Stimulated activated CD8-positive, alpha-beta memory T cell treated with anti-CD3 and anti-CD28 coated beads, Interleukin-15, amount 100 ng/mL, for 1 hour (primary cell): ENCODE results near the gene DOHH.

Experiments
- DNase-seq: peaks from one replicate; pipeline ENCODE4 v3.0.0-alpha.2; 2020; ENCODE audit warnings: low read depth

Gene DOHH

DNA sequence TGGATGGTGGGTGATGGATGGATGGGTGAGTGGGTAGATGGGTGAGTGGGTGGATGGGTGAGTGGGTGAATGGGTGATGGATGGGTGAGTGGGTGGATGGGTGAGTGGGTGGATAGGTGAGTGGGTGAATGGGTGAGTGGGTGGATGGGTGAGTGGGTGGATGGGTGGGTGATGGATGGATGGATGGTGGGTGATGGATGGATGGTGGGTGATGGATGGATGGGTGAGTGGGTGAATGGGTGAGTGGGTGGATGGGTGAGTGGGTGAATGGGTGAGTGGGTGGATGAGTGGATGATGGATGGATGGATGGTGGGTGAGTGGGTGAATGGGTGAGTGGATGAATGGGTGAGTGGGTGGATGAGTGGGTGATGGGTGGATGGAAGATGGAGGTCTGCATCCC, 23.0 kb downstream of the DOHH start:
- no peak for DNase-seq

DNA sequence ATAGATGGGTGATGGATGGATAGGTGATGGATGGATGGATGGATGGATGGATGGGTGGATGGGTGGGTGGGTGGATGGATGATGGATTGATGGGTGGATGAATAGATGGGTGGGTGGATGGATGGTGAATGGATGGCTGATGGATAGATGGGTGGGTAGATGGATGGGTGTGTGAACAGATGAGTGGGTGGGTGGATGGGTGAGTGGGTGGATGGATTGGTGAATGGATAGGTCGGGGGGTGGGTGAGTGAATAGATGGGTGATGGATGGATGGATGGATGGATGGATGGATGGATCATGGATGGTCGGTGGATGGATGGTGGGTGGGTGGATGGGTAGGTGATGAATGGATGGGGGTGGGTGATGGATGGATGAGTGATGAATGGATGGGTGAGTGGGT, 23.6 kb downstream of the DOHH start:
- DNase-seq, result no peak

DNA sequence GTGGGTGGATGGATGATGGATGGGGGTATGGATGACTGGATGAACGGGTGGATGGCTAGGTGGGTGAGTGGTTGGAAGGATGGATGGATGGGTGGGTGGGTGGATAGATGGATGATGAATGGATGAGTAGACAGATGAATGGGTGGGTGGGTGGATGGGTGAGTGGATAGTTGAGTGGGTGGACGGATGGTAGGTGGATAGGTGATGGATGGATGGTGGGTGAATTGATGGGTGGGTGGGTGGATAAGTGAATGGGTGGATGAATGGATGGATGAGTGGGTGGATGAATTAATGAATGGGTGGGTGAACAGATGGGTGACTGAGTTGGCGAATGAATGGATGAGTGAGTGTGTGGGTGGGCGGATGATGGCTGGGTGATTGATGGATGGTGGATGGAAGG, 25.0 kb downstream of the DOHH start:
- no peak for DNase-seq

DNA sequence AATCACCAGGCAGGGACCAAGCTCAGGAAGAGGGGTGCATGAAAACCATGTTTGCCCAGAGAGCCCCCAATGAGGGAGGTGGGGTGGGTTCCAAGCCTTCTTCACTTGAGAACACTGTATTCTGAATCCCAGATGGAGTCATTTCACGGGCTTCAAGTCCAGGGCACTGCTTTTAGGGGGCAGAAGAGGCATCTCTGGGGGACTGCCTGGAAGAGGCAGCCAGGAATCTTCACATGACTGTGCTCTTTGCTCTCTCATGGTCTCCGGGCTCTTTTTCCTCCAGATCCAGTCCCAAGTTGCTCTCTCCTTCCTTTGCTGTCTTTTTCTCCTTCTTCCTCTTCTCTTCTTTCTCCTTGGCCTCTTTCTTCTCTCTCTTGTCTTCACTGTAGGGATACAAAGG, 25.9 kb downstream of the DOHH start:
- no peak for DNase-seq

DNA sequence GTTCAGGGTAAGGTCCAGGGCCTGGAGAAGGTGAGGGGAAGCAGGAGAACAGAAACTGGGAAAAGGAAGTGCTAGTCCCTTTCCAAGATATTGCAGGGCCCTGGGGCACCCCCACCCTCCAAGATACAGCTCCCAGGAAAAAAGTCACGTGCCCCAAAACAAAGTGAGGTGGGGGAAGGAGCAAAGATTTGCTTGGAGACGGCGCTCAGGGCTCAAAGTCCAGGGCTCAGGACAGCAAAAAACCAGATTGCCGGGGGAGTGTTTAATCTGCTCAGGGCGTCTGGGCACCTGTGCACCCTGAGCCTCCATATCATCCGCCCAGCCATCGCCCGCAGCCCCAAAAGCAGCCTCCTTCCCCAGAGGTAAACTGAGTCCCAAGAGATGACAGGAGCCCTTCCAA, 26.5 kb downstream of the DOHH start:
- no peak for DNase-seq

DNA sequence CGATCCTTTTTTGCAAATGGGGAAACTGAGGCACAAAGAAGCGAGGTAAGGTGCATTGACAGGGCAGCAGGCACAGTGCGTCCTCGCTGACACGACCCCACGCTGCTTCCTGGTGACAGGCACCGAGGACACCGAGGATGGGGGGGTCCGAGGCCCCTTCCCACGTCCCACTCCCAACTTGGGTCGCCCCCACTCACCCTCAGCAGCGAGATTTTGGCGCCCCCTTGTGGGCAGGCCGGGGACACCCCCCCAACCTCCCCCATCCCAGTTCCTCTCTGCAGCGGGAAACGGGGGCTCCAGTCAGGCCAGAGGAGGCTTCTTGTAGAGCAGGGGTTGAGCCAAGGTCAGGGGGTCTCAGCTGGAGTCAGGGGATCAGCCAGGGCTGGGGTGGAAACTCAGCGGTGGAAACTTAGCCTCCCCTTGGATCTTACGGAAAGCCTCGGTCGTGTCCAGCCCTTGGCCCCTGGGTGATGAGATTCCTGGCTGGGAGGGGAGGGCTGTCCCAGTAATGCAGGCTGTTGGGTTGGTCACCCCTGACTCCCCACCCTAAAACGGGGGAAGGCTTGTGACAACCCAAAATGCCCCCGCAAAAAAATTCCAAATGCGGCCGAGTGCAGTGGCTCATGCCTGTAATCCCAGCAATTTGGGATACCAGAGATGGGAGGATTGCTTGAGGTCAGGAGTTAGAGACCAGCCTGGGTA, 28.4 kb downstream of the DOHH start:
- no peak for DNase-seq

DNA sequence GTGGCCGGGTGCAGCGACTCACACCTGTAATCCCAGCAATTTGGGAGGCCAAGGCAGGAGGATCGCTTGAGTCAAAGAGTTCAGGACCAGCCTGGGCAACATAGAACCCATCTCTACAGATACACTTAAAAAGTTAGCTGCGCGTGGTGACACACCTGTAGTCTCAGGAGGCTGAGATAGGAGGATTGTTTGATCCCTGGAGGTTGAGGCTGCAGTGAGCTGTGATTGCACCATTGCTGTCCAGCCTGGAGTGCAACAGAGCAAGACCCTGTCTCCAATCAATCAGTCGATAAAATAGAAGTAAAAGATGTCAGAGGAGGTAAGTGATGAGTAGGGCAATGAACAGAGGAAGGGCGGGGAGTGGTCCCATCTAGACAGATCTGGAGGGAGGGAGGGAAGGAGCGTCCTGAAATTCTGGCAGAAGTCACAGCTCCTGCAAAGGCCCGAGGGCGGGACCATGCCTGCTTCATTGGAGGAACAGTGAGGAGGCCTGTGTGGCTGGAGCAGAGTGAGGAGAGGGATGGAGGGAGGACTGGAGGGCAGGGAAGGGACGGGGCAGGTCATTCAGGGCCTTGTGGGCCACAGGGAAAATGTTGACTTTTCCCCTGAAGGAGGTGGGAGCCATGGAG, 29.9 kb downstream of the DOHH start:
- no peak for DNase-seq

DNA sequence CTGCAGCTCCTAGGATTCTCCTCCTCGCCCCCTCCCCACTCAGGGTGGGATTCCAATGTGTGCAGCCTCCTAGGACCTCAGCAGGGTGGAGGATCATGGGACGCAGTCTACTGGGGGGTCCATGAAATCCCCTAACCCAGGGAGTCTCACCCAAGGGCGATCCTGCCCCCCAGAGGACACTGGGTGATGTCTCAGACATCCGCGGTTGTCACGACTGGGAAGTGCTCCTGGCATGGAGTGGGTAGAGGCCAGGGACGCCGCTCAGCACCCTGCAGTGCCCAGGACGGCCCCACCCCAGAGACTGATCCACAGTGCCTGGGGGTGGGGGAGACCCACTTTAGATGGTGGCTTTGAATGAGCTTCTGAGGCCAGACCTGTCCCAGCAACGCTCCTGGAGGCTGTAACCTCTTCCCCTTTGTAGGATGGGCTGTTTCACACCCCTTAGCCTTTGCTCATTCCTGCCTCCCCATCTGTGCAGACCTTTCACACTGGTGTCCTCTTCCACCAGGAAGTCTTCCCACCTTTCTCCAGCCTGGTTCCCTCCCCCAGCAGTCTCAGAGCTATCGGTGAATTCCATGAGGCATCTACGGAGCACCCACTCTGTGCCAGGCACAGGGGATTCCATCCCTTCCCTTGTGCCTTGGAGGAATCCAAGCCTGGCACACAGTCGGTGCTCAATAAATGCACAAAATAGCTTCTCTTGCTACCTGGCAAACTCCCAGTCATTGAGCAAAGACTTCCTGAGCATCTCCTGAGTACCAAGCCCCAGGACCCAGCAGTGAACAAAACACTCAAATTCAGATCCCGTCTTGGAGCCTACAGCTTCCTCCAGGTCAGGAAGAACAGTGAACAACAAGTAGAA, 30.6 kb downstream of the DOHH start:
- DNase-seq, result no peak

DNA sequence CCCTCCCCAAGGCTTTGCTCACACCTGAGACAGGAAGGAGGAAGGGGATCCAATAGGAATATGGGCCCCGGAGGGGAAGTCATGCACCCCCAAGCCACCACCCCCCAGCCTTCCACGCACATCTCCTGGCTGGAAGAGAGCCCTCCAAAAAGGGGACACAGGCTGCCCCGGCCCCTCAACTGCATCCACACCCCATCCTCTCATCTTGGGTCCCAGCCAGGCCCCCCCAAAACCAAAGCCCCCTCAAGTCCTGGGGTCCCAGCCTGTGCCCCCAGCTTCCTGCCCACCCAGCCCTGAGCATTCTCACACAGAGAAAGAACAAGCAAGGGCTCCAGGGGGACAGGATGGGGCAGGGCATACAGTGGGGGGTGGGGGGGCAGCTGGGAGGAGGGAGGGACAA, 32.3 kb downstream of the DOHH start:
- DNase-seq, result no peak

DNA sequence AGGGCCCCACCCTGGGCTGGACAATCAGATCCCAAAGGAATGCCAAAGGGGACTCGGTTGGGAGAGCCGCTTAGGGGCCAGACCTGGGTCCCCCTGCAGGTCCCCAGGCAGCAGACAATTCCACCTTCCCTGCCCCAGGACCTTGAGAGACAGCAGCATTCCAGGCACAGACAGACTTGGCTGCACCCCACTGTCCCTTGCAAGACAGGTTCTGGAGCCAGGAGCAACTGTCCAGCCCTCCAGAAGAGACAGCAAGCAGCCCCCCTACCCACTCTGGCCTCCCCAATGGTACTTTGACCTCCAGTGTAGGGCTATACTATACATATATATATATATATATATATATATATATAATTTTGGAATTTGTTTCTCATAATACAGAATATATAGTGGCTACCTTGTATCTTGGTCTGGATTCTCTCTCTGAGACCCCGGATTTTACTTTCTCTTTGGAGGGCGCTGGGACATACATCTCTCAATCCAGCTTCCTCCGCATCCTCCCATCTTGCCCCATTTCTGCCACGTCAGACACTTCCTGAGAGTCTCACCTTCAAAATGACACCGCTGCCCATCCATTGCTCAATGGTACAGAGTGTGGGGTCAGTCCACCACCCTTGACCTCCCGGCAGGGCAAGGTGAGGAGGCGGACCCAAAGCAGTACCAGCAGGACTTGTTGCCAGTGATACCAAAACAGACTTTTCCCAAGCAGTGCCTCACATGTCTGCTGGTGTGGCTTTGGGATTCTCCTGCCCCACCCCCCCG, 32.9 kb downstream of the DOHH start:
- DNase-seq, result no peak

DNA sequence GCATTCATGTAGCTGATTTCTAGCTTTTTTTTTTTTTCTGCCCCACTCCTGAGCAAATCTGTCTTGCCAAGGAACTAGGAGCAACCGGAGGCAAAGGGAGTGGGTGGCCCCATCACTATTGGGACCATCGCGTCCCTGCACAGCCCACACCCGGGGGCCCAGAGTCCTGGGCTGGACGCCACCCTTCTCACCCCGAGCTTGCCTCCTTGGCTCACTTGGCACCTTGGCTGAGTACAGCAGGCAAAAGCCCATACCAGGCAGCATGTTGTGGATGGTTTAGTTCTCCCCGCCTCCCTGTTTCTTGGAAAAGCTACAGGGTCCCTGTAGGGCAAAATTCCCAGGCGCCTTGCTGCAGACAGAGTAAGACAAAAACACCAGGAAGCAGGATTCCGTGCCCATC, 33.8 kb downstream of the DOHH start:
- DNase-seq, result no peak

DNA sequence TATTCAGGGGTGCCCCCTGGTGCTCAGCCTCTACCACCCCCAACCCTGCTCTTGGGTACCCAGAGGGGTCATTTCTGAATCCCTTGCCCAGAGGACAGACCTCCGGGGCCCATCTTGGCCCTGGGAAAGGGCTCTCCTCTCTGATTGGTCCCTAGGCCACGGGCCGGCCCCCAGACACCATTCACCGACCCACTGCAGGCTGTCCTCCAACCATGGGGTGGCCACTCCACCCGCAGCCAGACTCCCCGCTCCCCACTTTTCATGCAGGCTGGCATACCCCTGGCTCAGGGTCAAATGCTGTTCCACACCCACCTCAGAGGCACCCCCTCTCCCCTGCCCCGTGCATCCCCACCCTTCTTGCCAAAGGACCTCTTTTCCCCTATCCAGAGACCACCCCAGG, 34.9 kb downstream of the DOHH start:
- no peak for DNase-seq

DNA sequence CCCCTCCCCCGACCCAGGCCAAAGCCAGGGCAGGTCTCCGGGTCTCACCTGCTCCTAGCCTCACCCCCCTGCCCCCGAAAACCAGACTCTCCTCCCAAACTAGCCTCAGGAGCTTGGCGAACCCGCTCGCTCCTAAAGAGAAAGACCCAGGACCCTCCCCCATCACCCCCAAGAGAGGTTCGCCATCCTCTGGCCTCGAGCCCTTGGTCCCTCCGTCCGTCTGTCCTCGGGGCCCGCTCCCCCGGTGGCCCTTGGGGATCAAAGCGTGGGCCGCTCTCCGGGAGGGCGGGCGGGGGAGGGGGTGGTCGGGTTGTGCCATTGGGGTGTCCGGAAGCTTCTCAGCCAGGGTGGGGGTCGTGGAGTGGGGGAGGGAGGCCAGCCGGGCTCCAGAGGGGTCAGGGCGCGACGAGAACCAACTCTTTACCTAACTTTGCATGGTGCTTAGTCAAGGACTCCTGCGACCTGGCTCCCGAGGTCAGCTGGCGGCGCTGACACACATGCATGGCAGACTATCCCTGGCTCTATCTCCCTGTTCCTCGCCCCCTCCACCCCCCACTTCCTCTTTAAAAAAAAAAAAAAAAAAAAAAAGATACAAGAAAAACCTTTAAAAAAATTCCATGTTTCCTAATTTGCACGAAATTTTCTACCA, 35.8 kb downstream of the DOHH start:
- DNase-seq, result no peak

DNA sequence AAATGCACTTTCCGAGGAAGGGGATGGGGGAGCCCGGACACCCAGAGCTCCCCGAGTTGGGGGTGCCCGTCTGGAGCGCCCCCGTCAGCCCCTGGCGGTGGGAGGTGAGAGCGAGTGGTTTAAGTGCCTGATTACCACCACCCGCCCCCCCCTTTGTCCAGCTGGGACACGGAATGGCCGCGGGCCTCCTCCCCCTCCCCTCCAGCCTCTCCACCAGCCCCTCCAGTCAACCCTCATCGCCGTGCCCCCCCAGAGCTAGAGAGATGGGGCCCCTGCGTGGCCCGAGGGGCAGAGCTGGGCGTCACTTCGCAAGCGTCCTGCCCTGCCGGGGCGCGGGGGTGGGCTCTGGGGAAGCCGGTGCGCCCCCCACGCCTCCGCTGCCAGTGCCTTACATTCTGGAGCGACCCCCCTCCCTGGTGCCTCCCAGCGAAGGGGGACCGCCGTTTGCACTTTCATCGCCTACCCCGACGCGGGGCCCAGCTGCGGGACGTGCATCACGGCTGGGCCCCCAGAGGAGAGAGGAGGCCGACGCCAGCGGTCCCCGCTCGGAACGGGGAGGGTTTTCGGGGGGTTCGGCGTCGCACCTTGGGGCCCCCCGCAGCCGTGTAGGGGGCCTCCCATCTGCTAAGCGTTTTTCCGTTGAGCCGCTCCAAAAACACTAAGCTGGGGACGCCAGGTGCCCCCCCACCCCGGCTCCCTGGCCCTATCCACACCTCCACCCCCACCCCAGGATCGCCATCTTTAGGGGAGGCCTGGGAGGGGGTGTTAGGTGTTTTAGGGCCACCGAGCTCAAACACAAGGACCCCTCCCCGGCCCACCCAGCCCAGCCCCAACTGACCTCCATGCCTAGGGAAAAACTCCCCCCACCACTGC, 36.5 kb downstream of the DOHH start:
- no peak for DNase-seq

DNA sequence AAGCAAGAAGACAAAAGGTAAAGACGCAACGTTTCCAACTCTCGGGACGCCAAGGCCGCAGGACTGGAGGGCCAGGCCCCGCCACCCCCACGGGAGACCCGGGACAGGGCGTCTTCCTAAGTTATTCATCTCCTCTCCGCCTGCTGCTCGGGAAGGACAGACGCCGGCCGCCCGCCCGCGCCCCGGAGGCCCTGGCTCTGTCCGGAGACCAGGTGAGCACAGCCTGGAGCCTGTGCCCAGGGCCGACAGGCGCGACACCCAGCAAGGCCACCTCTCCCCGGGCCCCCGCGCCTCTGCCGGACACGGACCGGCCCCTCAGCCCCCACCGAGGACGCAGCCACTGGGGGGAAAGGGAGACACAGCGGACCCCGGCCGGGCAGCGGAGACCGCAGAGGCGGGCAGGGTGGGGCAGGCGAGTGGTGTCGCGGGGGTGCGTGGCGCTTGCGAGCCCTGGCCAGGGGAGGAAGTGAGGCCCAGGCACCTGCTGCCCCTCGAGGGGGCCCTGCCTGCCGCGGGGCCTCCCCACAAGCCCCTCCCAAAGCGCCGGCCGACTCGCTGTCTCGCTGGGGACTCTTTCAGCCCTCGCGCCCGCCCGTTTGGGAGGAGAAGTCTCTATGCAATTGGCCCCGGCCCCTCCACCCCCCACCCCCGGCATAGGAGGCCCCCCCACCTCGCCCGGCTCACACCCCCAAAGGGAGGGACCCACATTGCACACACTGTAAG, 37.3 kb downstream of the DOHH start:
- no peak for DNase-seq

DNA sequence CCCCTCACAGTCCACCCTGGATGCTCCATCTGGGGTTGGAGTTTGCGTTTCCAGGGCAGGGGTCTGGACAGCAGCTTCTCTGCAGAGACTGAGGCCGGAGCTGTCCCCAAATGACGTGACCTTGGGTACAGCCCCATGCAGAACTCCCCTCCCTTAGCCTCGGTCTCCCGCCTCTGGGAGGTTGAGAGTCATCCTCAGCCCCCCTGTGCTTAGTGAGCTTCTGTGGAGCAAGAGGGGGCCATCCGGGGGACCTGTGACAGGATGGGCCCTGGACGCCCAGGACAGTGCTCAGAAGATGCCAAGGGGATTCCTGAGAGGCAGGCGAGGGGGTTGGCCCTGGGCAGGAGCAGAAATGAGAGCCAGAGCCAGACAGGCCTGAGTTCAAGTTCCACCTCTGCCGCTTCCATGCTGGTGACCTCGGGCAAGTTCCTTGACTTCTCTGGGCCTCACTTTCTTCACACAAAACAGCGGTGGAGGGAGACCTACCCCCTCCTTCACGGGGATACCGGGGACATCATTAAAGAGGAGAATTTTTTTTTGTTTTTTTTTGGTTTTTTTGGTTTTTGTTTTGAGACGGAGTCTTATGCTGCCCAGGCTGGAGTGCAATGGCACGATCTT, 40.4 kb downstream of the DOHH start:
- no peak for DNase-seq

DNA sequence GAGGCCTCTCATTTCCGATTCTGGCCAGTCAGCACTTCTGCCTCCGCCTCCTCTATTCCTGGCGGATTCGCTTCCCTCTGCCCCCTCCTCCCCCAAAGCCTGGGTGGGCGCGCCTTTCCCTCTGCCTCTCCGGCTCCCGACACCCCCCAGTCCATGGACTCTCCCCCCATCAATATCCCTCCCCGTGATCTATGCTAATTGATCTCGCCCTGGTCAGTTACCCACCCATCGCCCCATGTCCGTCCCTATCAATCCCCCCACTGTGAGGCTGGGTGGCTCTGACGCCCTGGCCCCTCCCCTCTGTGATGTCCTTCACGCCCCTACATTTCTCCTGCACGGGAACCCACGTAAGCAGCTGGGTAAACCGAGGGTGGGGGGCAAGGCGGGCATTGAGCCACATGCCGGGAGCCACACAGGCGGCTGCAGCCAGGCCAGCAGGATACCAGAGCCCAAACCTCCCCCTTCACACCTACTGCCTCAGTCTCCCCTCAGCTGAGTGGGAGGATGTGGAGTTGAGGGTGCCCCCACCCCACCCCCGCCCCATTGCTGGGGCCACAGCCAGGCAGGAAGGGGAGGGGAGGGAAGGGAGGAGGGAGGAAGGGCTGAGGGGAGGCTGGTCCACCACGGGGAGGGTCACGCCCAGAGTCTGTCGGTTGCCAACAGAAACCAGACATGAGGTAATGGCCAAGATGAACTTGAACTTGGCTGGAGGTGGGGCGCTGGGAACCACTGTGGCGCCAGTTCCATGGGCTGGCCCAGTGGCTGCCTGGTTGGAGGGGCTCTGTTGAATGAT, 41.2 kb downstream of the DOHH start:
- no peak for DNase-seq

DNA sequence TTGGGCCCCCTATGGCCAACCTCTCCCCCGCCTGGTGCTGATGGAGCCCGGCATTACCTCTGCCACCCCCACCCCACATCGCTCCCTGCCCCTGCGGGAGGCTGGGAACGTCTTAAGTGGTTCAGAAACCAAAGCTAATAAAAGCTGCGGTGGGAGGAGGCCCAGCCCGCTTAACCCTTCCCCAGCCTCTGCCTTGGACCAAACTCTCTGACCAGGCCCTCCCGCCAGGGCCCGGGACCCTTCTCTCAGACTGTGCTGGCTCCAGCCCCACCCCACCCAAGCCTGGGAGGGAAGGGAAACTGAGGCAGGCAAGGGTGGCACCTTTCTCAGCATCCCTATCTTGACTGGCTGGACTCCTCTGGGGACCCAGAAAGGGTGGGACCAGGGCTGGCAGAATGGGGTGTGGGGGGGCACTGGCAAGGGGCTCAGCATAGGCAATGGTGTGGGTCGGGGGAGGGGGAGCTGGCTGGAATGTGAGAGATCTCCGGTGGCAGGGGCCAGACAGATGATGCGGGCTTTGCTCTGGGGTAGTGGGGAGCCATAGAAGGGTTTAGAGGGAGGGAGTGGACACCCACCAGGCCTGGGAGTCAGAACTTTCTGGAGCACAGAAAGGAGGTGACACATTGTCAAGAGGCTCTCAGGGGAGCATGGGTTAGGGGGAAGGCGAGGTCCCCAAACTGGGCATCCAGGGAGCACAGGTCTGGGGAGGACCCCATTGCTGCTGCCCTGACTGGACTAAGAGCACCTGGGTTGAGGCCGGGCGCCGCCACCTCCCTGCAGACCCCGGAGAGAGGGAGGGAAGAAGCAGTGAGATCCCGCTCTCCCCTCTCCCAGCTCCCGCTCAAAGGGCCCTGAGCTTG, 42.0 kb downstream of the DOHH start:
- DNase-seq, result no peak
